ENCODE data around the gene CMTM8. TPM values are rescaled to one million over a fixed set of nuclear protein-coding genes. Genes with fewer than 3 reads are reported as not detected.

The CMTM8 gene
- total RNA-seq, 2 experiments from 2014 or later = 6.4 to 6.9 TPM

GRCh38 chr3:32281570-32282106 lies 43.2 kb downstream of the CMTM8 start:
- H3K27ac Mint-ChIP-seq = no peak overlapping the region
- intact Hi-C loops (cut with micrococcal nuclease) = no loop called here
- H3K4me1 Mint-ChIP-seq (ENCODE audit: low read depth) = no peaks in the 10 kb centered on the region

GRCh38 chr3:32282578-32283154 lies 44.2 kb downstream of the CMTM8 start:
- ATAC-seq = no peak
- ChIA-PET POLR2A (no interaction called here), CTCF (interaction anchor here (1.1 to 1.4 kb wide), 2 partner anchors 14 to 78 kb away, joined by 3 to 4 read pairs; no protein-coding TSS in a partner anchor)
- intact Hi-C loops (cut with micrococcal nuclease) = no loop called here
- Mint-ChIP-seq H3K27me3 (no peaks in the 10 kb centered on the region), H3K4me1 (ENCODE audit: low read depth) (no peaks in the 10 kb centered on the region), H3K9me3 (no peaks in the 10 kb centered on the region), H3K27ac (no peak overlapping the region), H3K36me3 (ENCODE audit: low read depth) (no peaks in the 10 kb centered on the region), H3K4me3 (no peak overlapping the region)
- no peak for DNase-seq
- TF ChIP-seq, protein P1, sequence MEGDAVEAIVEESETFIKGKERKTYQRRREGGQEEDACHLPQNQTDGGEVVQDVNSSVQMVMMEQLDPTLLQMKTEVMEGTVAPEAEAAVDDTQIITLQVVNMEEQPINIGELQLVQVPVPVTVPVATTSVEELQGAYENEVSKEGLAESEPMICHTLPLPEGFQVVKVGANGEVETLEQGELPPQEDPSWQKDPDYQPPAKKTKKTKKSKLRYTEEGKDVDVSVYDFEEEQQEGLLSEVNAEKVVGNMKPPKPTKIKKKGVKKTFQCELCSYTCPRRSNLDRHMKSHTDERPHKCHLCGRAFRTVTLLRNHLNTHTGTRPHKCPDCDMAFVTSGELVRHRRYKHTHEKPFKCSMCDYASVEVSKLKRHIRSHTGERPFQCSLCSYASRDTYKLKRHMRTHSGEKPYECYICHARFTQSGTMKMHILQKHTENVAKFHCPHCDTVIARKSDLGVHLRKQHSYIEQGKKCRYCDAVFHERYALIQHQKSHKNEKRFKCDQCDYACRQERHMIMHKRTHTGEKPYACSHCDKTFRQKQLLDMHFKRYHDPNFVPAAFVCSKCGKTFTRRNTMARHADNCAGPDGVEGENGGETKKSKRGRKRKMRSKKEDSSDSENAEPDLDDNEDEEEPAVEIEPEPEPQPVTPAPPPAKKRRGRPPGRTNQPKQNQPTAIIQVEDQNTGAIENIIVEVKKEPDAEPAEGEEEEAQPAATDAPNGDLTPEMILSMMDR (IDR thresholded peaks at IDR 0.05) = no peak

More at GRCh38 chr3:32281570-32282106, 43.2 kb downstream of the CMTM8 start:
- no peaks in the 10 kb centered on the region for H3K27me3 Mint-ChIP-seq
- no peaks in the 10 kb centered on the region for H3K36me3 Mint-ChIP-seq (ENCODE audit: low read depth)
- CTCF ChIA-PET = interaction anchor here (1.1 to 1.4 kb wide), 2 partner anchors 15 to 77 kb away, joined by 3 to 4 read pairs; no protein-coding TSS in a partner anchor
- H3K4me3 Mint-ChIP-seq = no peak overlapping the region
- no peaks in the 10 kb centered on the region for H3K9me3 Mint-ChIP-seq
- ATAC-seq (no peak), DNase-seq (no peak)
- TF ChIP-seq, protein P1 (IDR thresholded peaks at IDR 0.05) = no peak
- POLR2A ChIA-PET = no interaction called here

- no peaks in the 10 kb centered on the region for H3K27me3 Mint-ChIP-seq
- no peaks in the 10 kb centered on the region for H3K36me3 Mint-ChIP-seq (ENCODE audit: low read depth)
- DNase-seq = no peak
- ATAC-seq = no peak
- intact Hi-C loops (cut with micrococcal nuclease) = no loop called here
- no peaks in the 10 kb centered on the region for H3K4me1 Mint-ChIP-seq (ENCODE audit: low read depth)
- TF ChIP-seq, protein P1 (IDR thresholded peaks at IDR 0.05) = no peak
- POLR2A ChIA-PET = no interaction called here
- H3K9me3 Mint-ChIP-seq = no peaks in the 10 kb centered on the region
- CTCF ChIA-PET = interaction anchor here (1.2 to 1.3 kb wide), 2 partner anchors 10 to 12 kb away, joined by 3 to 4 read pairs; no protein-coding TSS in a partner anchor
- H3K4me3 Mint-ChIP-seq = no peak overlapping the region
- H3K27ac Mint-ChIP-seq = no peak overlapping the region
Measured at GRCh38 chr3:32283304-32283703, 44.8 kb downstream of the CMTM8 start.

GRCh38 chr3:32284443-32285212 lies 46.1 kb downstream of the CMTM8 start:
- intact Hi-C loops (cut with micrococcal nuclease) = no loop called here
- TF ChIP-seq, protein P1 (IDR thresholded peaks at IDR 0.05) = no peak
- ChIA-PET POLR2A (no interaction called here), CTCF (interaction anchor here (1.2 to 1.3 kb wide), 2 partner anchors 11 to 12 kb away, joined by 3 to 4 read pairs; no protein-coding TSS in a partner anchor)
- no peak for DNase-seq
- no peaks in the 10 kb centered on the region for H3K36me3 Mint-ChIP-seq (ENCODE audit: low read depth)
- no peak overlapping the region for H3K4me3 Mint-ChIP-seq
- H3K27me3 Mint-ChIP-seq = no peaks in the 10 kb centered on the region
- H3K9me3 Mint-ChIP-seq = no peaks in the 10 kb centered on the region
- peaks cover 7% of the 10 kb centered on the region for H3K4me1 Mint-ChIP-seq (ENCODE audit: low read depth)
- no peak overlapping the region for H3K27ac Mint-ChIP-seq
- no peak for ATAC-seq
